ENCODE data around the gene TRAF2.

GRCh38 chr9:136915632-136916329 is 29.5 kb downstream of the TRAF2 start:
- no peak for TF ChIP-seq CTCF (IDR thresholded peaks at IDR 0.05)
- TF ChIP-seq POLR2A (IDR thresholded peaks at IDR 0.05), result no peak
